Activated naive CD4-positive, alpha-beta T cell treated with anti-CD3 and anti-CD28 coated beads, Interleukin-2, amount 10 ng/mL, durations not matched to agents 7 days and 5 days (primary cell): ENCODE results near the gene NMD3.
A peak's percentile ranks its signal among the peaks of the same experiment; 100 is the strongest.

Experiments used
- CTCF ChIA-PET: fragments of 350-600 bp; sonication (Branson Sonifier 250); formaldehyde crosslinking; loops from one replicate; lab custom pipeline; 2021; ENCODE audit warnings: antibody characterized with exemption; lab: Charles Lee
- DNase-seq: peaks from one replicate; pipeline ENCODE4 v3.0.0-alpha.2; 2020
- H3K27ac Mint-ChIP-seq: one replicate; pipeline ENCODE4 v1.8.0; 2021; ENCODE audit warnings: mild to moderate bottlenecking, moderate library complexity, mixed read lengths
- H3K27me3 Mint-ChIP-seq: one replicate; pipeline ENCODE4 v1.8.0; 2021; ENCODE audit warnings: mild to moderate bottlenecking, mixed read lengths
- H3K36me3 Mint-ChIP-seq: one replicate; pipeline ENCODE4 v1.8.0; 2021; ENCODE audit warnings: mixed read lengths
- H3K4me1 Mint-ChIP-seq: one replicate; pipeline ENCODE4 v1.8.0; 2021; ENCODE audit warnings: mixed read lengths
- H3K4me3 Mint-ChIP-seq: one replicate; pipeline ENCODE4 v1.8.0; 2021; ENCODE audit warnings: mild to moderate bottlenecking, moderate library complexity, mixed read lengths
- H3K9me3 Mint-ChIP-seq: one replicate; pipeline ENCODE4 v1.8.0; 2021; ENCODE audit warnings: mixed read lengths

NMD3 gene

DNA sequence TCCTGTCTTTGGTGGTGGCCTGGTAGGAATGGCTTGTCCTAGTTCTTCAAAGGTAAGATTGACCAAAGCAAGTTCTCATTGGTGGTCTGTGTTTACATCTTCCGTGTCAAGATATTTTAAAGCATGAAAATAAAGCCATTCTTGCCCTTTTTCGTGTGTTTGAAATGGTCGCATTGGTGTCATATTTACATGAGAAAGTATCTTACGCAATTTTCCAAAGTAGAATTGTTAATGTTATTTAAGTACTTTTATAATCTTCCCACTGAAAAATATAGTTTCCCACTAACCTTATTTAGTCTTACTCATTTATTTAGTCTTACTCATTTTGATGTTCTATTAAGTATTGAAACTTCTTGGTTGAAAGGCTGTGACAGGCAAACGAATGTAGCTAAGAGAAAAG lies 31.0 kb downstream of the NMD3 start:
- Mint-ChIP-seq H3K9me3 (no peaks in the 10 kb centered on the region), H3K4me1 (no peaks in the 10 kb centered on the region), H3K27ac (no peak overlapping the region), H3K36me3 (peaks cover 45% of the 10 kb centered on the region), H3K4me3 (no peak overlapping the region), H3K27me3 (no peaks in the 10 kb centered on the region)
- CTCF ChIA-PET = no interaction called here
- no peak for DNase-seq

DNA sequence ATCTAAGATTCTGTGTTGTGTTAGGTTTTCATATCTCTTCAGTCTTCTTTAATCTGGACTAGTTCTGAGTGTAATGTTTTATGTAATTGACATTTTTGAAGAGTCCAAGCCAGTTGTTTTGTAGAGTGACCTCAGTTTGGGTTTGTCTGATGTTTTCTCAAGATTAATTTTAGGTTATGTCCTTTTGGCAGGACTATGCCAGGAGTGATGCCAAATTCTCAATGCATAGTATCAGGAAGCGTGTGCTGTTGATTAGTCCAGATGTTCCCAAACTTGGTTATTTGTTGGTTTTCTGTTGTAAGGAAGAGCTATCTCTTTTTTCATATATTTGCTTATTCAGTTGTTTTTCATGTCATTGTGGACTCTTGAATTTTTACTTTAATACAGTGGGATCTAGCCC lies 32.6 kb downstream of the NMD3 start:
- Mint-ChIP-seq H3K27ac (no peak overlapping the region), H3K4me3 (no peak overlapping the region), H3K36me3 (peaks cover 48% of the 10 kb centered on the region), H3K27me3 (no peaks in the 10 kb centered on the region), H3K4me1 (no peaks in the 10 kb centered on the region), H3K9me3 (no peaks in the 10 kb centered on the region)
- CTCF ChIA-PET = no interaction called here
- no peak for DNase-seq

DNA sequence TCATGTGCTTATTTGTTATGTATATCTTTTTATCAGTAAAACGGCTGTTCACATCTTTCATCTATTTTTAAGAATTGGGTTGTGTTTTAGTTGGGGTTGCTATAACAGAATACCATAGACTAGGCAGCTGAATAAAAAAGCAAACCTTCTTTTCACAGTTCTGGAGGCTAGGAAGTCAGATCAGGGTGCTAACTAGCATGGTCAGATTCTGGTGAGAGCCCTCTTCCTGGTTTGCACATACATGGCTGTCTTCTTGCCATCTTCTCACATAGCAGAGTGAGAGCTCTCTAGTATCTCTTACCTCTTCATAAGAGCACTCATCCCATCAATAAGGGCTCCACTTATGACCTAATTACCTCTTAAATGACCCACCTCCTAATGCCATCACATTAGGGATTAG lies 33.8 kb downstream of the NMD3 start:
- no peaks in the 10 kb centered on the region for H3K9me3 Mint-ChIP-seq
- H3K27ac Mint-ChIP-seq = no peak overlapping the region
- no peak overlapping the region for H3K4me3 Mint-ChIP-seq
- H3K27me3 Mint-ChIP-seq = no peaks in the 10 kb centered on the region
- no peak for DNase-seq
- no peaks in the 10 kb centered on the region for H3K4me1 Mint-ChIP-seq
- H3K36me3 Mint-ChIP-seq = peaks cover 45% of the 10 kb centered on the region
- CTCF ChIA-PET = no interaction called here

DNA sequence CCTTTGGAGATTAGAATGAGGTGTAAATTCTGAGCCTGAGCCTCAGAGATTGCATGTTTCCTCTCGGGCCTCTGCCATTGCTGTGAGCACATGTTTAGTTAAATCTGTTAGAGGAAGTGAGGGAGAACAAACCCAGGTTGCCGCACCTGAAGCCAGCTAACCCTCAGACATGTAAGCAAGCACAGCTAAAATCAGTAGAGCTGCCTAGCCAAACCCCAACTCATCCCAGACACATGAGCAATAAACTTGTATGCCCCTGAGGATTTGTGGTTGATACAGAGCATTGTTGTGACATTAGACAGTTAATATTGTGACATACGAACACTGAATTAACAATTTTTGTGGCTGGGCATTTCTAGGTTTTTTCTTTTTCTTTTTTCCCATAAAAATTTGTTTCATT lies 41.9 kb downstream of the NMD3 start:
- peaks cover 5% of the 10 kb centered on the region for H3K9me3 Mint-ChIP-seq
- H3K4me3 Mint-ChIP-seq = no peak overlapping the region
- CTCF ChIA-PET = interaction anchor here (0.5 to 1.6 kb wide), 2 partner anchors 9 to 11 kb away, joined by 4 read pairs; no protein-coding TSS in a partner anchor
- H3K27ac Mint-ChIP-seq = no peak overlapping the region
- H3K36me3 Mint-ChIP-seq = peaks cover 24% of the 10 kb centered on the region
- no peaks in the 10 kb centered on the region for H3K4me1 Mint-ChIP-seq
- H3K27me3 Mint-ChIP-seq = no peaks in the 10 kb centered on the region
- DNase-seq = no peak

DNA sequence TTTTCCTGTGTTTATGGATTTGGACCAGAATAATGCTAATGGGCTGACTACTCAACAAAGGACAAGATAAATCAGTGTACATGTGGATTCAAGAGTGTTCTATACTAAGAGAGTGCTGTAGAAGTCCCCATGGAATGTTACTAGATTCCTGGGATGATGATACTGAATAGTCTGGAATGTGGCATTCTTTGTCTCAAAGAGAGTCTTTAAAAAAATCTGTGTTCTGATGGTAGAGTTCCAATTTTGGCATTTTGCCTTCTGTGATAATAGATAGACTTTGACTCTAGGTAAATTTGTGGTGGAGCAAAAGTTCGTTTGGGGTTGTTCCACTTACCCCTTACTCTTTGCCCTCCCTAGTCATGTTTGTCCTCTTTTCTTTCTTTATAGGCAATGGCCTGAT lies 43.7 kb downstream of the NMD3 start:
- no peak overlapping the region for H3K4me3 Mint-ChIP-seq
- H3K36me3 Mint-ChIP-seq = peaks cover 23% of the 10 kb centered on the region
- CTCF ChIA-PET = interaction anchor here (1.6 kb wide), 1 partner anchor 9 kb away, joined by 4 read pairs; no protein-coding TSS in a partner anchor
- H3K27ac Mint-ChIP-seq = no peak overlapping the region
- no peaks in the 10 kb centered on the region for H3K27me3 Mint-ChIP-seq
- DNase-seq = no peak
- no peaks in the 10 kb centered on the region for H3K4me1 Mint-ChIP-seq
- peaks cover 5% of the 10 kb centered on the region for H3K9me3 Mint-ChIP-seq

DNA sequence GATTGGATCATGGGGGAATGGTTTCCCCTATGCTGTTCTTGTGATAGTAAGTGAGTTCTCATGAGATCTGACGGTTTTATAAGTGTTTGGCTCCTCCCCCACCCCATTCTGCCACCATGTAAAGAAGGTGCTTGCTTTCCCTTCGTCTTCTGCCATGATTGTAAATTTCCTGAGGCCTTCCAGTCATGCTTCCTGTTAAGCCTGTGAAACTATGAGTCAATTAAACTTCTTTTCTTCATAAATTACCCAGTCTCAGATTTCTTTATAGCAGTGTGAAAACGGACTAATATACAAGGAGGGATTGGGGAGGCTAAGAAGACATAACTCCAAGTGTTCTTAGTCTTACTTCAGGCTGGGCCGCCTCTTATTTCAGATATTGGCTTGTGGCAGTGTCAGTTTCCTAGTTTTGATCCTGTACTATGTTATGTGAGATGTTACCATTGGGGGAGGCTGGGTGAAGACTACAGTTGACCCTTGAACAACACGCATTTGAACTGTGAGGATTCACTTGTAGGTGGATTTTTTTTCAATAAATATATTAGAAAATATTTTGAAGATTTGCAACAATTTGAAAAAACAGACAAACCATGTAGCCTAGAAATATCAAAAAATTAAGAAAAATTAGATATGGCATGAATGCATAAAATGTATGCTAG lies 44.9 kb downstream of the NMD3 start:
- H3K4me1 Mint-ChIP-seq = no peaks in the 10 kb centered on the region
- H3K36me3 Mint-ChIP-seq = peaks cover 21% of the 10 kb centered on the region
- CTCF ChIA-PET = no interaction called here
- no peaks in the 10 kb centered on the region for H3K27me3 Mint-ChIP-seq
- no peak overlapping the region for H3K4me3 Mint-ChIP-seq
- H3K9me3 Mint-ChIP-seq = peaks cover 5% of the 10 kb centered on the region
- H3K27ac Mint-ChIP-seq = no peak overlapping the region
- DNase-seq = no peak

DNA sequence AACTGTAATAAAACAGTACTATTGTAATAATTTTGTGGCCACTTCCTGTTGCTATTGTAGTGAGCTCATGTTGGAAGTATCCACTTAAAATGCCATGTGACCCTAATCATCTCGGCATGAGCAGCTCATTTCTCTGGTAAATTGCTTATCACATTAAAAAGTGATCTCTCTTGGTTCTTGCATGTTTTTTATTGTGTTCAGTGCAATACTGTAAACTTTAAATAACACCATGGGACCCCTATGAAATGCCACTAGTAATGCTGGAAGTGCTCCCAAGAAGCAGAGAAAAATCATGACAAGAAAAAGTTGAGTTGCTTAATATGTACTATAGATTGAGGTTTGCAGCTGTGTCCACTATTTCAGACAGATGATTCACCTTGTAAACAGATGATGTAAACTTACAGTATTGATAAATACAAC lies 45.6 kb downstream of the NMD3 start:
- no peak for DNase-seq
- Mint-ChIP-seq H3K27ac (no peak overlapping the region), H3K4me3 (no peak overlapping the region), H3K36me3 (peaks cover 21% of the 10 kb centered on the region), H3K4me1 (no peaks in the 10 kb centered on the region), H3K9me3 (peaks cover 5% of the 10 kb centered on the region), H3K27me3 (no peaks in the 10 kb centered on the region)
- CTCF ChIA-PET = no interaction called here

DNA sequence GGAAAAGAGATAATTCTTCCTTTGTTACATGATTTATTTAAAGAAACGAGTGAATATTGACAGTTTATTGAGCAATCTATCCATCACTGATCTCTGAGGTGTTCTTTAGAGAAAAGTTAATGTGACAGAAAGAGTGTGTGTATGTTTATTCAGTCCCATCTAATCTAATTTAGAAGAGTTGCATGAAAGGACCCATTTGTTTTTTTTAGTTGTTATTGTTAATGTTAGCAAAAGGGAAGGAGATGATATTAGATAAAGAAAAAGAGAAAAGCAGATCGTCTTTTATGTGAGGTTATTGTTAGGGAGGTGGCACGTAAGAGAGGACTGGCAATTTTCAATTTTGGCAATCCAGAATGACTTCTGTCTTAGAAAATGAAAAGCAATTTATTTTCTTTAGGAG lies 46.5 kb downstream of the NMD3 start:
- Mint-ChIP-seq H3K9me3 (peaks cover 5% of the 10 kb centered on the region), H3K36me3 (peaks cover 16% of the 10 kb centered on the region), H3K4me3 (no peak overlapping the region), H3K27me3 (no peaks in the 10 kb centered on the region), H3K27ac (no peak overlapping the region), H3K4me1 (no peaks in the 10 kb centered on the region)
- CTCF ChIA-PET = no interaction called here
- no peak for DNase-seq

DNA sequence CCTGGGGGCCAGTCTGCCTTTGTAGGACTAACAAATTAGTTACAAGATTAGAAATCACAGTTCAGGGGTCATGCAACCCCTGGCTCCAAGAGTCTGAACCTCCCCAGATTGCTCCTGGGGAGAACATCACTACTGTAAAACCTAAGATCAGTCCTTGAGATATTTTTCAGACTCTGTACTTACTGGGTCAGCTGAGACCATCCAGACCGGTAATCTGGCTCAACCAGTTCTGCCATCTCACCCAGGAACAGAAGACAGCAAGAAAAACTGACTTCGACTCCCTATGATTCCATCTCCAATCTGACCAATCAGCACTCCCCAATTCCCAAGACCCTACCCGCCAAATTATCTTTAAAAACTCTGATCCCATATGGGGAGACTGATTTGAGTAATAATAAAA lies 47.5 kb downstream of the NMD3 start:
- no peak for DNase-seq
- Mint-ChIP-seq H3K9me3 (peaks cover 4% of the 10 kb centered on the region), H3K36me3 (peaks cover 15% of the 10 kb centered on the region), H3K4me3 (no peak overlapping the region), H3K27me3 (no peaks in the 10 kb centered on the region), H3K4me1 (no peaks in the 10 kb centered on the region), H3K27ac (no peak overlapping the region)
- CTCF ChIA-PET = no interaction called here

DNA sequence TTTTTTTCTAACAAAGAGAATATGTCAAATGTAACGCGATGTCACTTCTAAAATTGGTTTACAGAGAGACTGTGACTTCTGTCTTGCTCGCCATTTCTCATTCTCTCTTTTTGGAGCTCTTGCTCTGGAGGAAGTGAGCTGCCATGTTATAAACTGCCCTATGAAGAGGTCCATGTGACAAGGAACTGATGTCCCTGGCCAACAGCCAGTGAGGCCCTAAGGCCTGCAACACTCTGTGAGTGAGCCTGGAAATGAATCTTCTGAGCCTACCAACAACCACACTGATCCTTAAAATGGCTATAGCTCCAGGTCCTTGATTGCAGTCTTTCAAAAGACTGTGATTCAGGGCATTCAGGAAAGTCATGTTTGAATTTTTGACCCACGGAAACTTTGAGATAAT lies 49.9 kb downstream of the NMD3 start:
- H3K36me3 Mint-ChIP-seq = peaks cover under 1% of the 10 kb centered on the region
- no peaks in the 10 kb centered on the region for H3K4me1 Mint-ChIP-seq
- CTCF ChIA-PET = interaction anchor here (1.1 to 3.0 kb wide), 2 partner anchors 138 to 314 kb away, joined by 3 to 14 read pairs; no protein-coding TSS in a partner anchor
- H3K27ac Mint-ChIP-seq = no peak overlapping the region
- no peak overlapping the region for H3K4me3 Mint-ChIP-seq
- H3K27me3 Mint-ChIP-seq = no peaks in the 10 kb centered on the region
- no peaks in the 10 kb centered on the region for H3K9me3 Mint-ChIP-seq
- DNase-seq = no peak

DNA sequence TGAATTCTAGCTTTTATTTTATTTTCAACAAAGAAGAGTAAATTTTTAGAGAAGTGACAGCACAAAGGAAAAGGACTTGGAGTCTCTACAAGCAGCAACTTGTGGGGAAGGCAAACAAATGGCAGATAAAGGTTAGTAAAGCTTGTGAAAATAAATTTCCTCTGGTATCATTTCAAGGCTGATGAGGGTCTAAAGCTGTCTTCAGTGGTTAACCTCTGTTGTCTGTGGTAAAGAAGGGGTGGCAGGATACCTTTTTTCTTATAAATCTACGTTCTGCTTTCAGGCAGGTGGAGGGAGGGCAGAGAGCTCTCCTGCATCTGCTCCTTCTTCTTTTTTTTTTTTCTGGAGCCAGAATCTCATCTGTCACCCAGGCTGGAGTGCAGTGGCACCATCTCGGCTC lies 50.5 kb downstream of the NMD3 start:
- CTCF ChIA-PET = interaction anchor here (0.6 to 3.0 kb wide), 7 partner anchors 9 to 822 kb away, joined by 3 to 14 read pairs (median 4); partner anchors contain the start of gene TRIM59
- no peaks in the 10 kb centered on the region for H3K27me3 Mint-ChIP-seq
- no peak overlapping the region for H3K27ac Mint-ChIP-seq
- no peaks in the 10 kb centered on the region for H3K9me3 Mint-ChIP-seq
- no peak for DNase-seq
- H3K4me3 Mint-ChIP-seq = no peak overlapping the region
- no peaks in the 10 kb centered on the region for H3K36me3 Mint-ChIP-seq
- H3K4me1 Mint-ChIP-seq = no peaks in the 10 kb centered on the region

DNA sequence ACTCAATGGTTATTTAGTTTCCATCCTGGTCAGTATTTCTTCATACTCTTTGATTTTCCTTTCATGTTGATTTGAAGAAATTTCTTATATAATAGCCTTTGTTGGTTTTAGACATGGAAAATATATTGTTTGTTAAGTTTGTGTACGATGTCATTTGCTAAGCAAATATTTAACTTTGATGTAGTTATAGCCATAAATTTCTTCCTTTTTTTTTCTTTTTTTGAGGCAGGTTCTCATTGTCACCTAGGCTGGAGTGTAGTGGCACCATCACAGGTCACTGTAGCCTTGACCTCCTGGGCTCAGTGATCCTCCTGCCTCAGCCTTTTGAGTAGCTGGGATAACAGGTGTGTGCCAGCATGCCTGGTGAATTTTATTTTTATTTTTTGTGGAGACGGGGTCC lies 51.4 kb downstream of the NMD3 start:
- no peak for DNase-seq
- H3K4me3 Mint-ChIP-seq = no peak overlapping the region
- H3K9me3 Mint-ChIP-seq = peaks cover 6% of the 10 kb centered on the region
- CTCF ChIA-PET = interaction anchor here (1.1 to 3.0 kb wide), 3 partner anchors 19 to 149 kb away, joined by 3 to 14 read pairs (median 3); no protein-coding TSS in a partner anchor
- H3K4me1 Mint-ChIP-seq = no peaks in the 10 kb centered on the region
- H3K27ac Mint-ChIP-seq = no peak overlapping the region
- H3K36me3 Mint-ChIP-seq = peaks cover 6% of the 10 kb centered on the region
- H3K27me3 Mint-ChIP-seq = no peaks in the 10 kb centered on the region

DNA sequence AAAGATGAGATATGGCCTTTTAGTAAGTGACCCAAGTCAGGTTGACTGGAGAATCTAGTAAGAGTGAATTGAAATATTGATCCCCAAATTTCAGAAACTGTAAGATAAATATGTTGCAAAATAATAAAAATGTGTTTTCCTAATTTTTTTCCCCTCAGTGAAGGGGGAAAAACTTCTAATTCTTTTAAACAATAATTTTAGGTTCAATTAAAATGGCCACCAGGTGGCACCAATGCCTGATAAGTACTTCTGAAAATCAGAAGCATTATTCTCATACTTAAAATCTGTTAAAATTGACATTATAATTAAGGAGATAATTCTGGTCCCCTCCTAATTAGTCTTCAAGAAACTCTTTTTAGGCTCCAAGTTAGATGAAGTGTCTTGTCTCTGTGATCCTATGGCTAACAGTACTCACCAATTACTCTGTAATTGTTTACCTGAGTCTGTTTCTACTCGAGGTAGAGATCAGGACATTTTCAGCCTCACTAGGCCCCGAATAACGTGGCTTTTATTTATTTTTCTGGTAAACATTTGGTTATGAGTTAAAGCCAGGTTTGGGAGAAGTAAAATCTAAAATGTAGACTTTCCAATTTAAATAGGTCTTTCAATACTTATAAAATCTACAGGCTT lies 52.6 kb downstream of the NMD3 start:
- no peaks in the 10 kb centered on the region for H3K4me1 Mint-ChIP-seq
- H3K36me3 Mint-ChIP-seq = peaks cover 6% of the 10 kb centered on the region
- H3K4me3 Mint-ChIP-seq = no peak overlapping the region
- no peak overlapping the region for H3K27ac Mint-ChIP-seq
- peaks cover 14% of the 10 kb centered on the region for H3K9me3 Mint-ChIP-seq
- CTCF ChIA-PET = interaction anchor here (0.7 to 3.5 kb wide), 15 partner anchors 10 to 350 kb away, joined by 3 to 36 read pairs (median 5); partner anchors contain the start of gene NMD3
- DNase-seq = peak; percentile 44
- H3K27me3 Mint-ChIP-seq = no peaks in the 10 kb centered on the region

DNA sequence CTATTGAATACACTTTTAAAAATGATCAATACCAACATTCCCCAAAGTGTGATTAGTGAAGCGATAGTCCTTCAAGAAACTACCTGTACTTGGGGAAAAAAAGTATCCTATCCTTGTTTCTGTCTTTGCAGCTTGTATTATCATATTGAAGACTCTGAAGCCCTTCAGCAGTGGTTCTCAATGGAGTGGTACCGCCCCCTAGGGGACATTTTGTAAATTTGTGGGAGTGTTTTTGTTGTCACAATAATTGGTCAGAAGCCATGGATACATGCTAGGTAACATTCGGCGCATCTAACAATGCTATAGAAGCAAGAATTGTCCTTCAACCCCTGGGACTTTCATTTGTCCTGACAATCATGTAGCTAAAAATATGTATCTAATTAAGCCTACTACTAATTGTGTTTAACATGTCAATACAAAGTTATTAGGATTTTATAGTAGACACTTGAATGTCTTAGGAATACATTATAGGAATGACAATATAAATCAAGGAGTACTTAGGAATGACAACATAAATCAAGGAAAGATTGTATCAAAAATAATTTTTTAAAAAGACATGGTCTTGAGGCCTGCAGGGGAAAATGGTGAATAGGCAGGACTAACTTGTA lies 53.7 kb downstream of the NMD3 start:
- Mint-ChIP-seq H3K9me3 (peaks cover 25% of the 10 kb centered on the region), H3K4me3 (no peak overlapping the region), H3K27me3 (no peaks in the 10 kb centered on the region), H3K36me3 (peaks cover 6% of the 10 kb centered on the region), H3K4me1 (no peaks in the 10 kb centered on the region), H3K27ac (no peak overlapping the region)
- DNase-seq = peak; percentile 60
- CTCF ChIA-PET = interaction anchor here (0.7 to 3.5 kb wide), 25 partner anchors 10 to 699 kb away, joined by 3 to 36 read pairs (median 5); partner anchors contain the start of gene NMD3
